Liver (tissue), 9 donors: ENCODE data around the gene STX5. TPM values are rescaled to one million over a fixed set of nuclear protein-coding genes. Genes with fewer than 3 reads are reported as not detected.
"Not testable (repeated sequence)": the region's sequence is repeated elsewhere in the genome, so short reads cannot be mapped to it uniquely, and the experiment has no call there.

Source experiments
- DNase-seq: peaks from one replicate; pipeline ENCODE4 v3.0.0-alpha.2; 2017; ENCODE audit warnings: low spot score
- H3K27ac ChIP-seq, 2 donors: one replicate each; pipeline ENCODE4 v1.7.0; 2013; ENCODE audit warnings: inconsistent platforms in 2 of 2, low read length in 2 of 2, control low read depth in 1 of 2, low read depth in 1 of 2, mild to moderate bottlenecking in 1 of 2
- H3K27me3 ChIP-seq, 4 donors: one replicate each; pipeline versions ENCODE4 v1.6.1 to v1.7.0; 2013; ENCODE audit warnings: low read length in 3 of 4, inconsistent platforms in 1 of 4, mild to moderate bottlenecking in 1 of 4, moderate library complexity in 1 of 4; ENCODE audit not compliant: control insufficient read depth in 4 of 4, insufficient read depth in 4 of 4
- H3K36me3 ChIP-seq, 4 donors: one replicate each; pipeline versions ENCODE4 v1.6.1 to v1.7.0; 2013; ENCODE audit warnings: low read length in 3 of 4, mild to moderate bottlenecking in 3 of 4, low read depth in 1 of 4, moderate library complexity in 1 of 4; ENCODE audit not compliant: control insufficient read depth in 4 of 4, insufficient read depth in 3 of 4
- H3K4me1 ChIP-seq, 4 donors: one replicate each; pipeline versions ENCODE4 v1.6.1 to v1.7.0; 2013; ENCODE audit warnings: low read length in 3 of 4, mild to moderate bottlenecking in 3 of 4, moderate library complexity in 1 of 4; ENCODE audit not compliant: control insufficient read depth in 4 of 4, insufficient read depth in 4 of 4
- H3K4me3 ChIP-seq, 3 donors: one replicate each; pipeline versions ENCODE4 v1.6.1 to v1.7.0; 2013; ENCODE audit warnings: low read length in 3 of 3, control low read depth in 1 of 3, low read depth in 1 of 3, mild to moderate bottlenecking in 1 of 3
- H3K9ac ChIP-seq, 2 donors: one replicate each; pipeline ENCODE4 v1.7.0; 2013; ENCODE audit warnings: low read length in 2 of 2, mild to moderate bottlenecking in 2 of 2, moderate library complexity in 2 of 2, control low read depth in 1 of 2, low read depth in 1 of 2
- H3K9me3 ChIP-seq, 4 donors: one replicate each; pipeline versions ENCODE4 v1.6.1 to v1.7.0; 2013; ENCODE audit warnings: low read length in 3 of 4; ENCODE audit not compliant: control insufficient read depth in 4 of 4
- EGR1 ChIP-seq, 2 donors: IDR thresholded peaks; 2 replicates each; pipeline ENCODE4 v1.6.1; 2016 to 2018; ENCODE audit warnings: antibody characterized with exemption in 2 of 2, low read depth in 2 of 2
- FOXA1 ChIP-seq: IDR thresholded peaks from 2 replicates; pipeline ENCODE4 v1.6.1; 2016; ENCODE audit warnings: antibody characterized with exemption
- FOXA2 ChIP-seq: IDR thresholded peaks from 2 replicates; pipeline ENCODE4 v1.6.1; 2016; ENCODE audit warnings: antibody characterized with exemption
- GABPA ChIP-seq, 2 donors: IDR thresholded peaks in 1 of 2; conservative IDR thresholded peaks in 1 of 2; 2 replicates each; pipeline ENCODE4 v1.6.1; 2016; ENCODE audit warnings: antibody characterized with exemption in 2 of 2, mild to moderate bottlenecking in 1 of 2, moderate library complexity in 1 of 2
- HNF4A ChIP-seq, 2 donors: conservative IDR thresholded peaks; 2 replicates each; pipeline ENCODE4 v1.6.1; 2016; ENCODE audit warnings: antibody characterized with exemption in 2 of 2, mild to moderate bottlenecking in 2 of 2
- HNF4G ChIP-seq: IDR thresholded peaks from 2 replicates; pipeline ENCODE4 v1.6.1; 2016; ENCODE audit warnings: antibody characterized with exemption
- JUND ChIP-seq, 2 donors: IDR thresholded peaks; 2 replicates each; pipeline ENCODE4 v1.6.1; 2016; ENCODE audit warnings: antibody characterized with exemption in 2 of 2
- NR2F2 ChIP-seq: IDR thresholded peaks from 2 replicates; pipeline ENCODE4 v1.6.1; 2016; ENCODE audit warnings: antibody characterized with exemption
- RAD21 ChIP-seq, 2 donors: IDR thresholded peaks; 2 replicates each; pipeline ENCODE4 v1.6.1; 2016; ENCODE audit warnings: antibody characterized with exemption in 2 of 2, mild to moderate bottlenecking in 2 of 2
- RXRA ChIP-seq, 2 donors: IDR thresholded peaks; 2 replicates each; pipeline ENCODE4 v1.6.1; 2017 to 2018; ENCODE audit warnings: antibody characterized with exemption in 2 of 2, mild to moderate bottlenecking in 1 of 2
- SP1 ChIP-seq: IDR thresholded peaks from 2 replicates; pipeline ENCODE4 v1.6.1; 2018; ENCODE audit warnings: antibody characterized with exemption, mild to moderate bottlenecking
- TAF1 ChIP-seq: conservative IDR thresholded peaks from 2 replicates; pipeline ENCODE4 v1.6.1; 2016; ENCODE audit warnings: antibody characterized with exemption, mild to moderate bottlenecking
- YY1 ChIP-seq: IDR thresholded peaks from 2 replicates; pipeline ENCODE4 v1.6.1; 2016; ENCODE audit warnings: antibody characterized with exemption, mild to moderate bottlenecking
- WGBS: extraction: QIAGEN DNeasy Blood & Tissue Kit; methylation state at CpG from one replicate; pipeline ENCODE4 v1.1.7; 2013; 5-methylcytosine and 5-hydroxymethylcytosine counted together
- polyA plus RNA-seq, 2 donors: library from polyadenylated mRNA; stranded (reverse) in 1 of 2; unstranded in 1 of 2; fragments of 200-250 nt in 1 of 2; fragments of >200 nt in 1 of 2; fragmentation: Nextera tagmentation in 1 of 2; extraction: Ambion mirVana in 1 of 2; gene quantifications; one replicate each; pipeline versions ENCODE4 v1.2.1 to v1.2.3, GENCODE V29; 2013 to 2015
- total RNA-seq, 2 donors: library from RNA; depleted of rRNA; stranded (reverse); fragments of >200 nt; gene quantifications; one replicate each; pipeline ENCODE4 v1.2.3, GENCODE V29; 2014
- TF ChIP-seq, protein P1 (sequence below): IDR thresholded peaks from 2 replicates; pipeline ENCODE4 v1.6.1; 2016; ENCODE audit warnings: antibody characterized with exemption
- TF ChIP-seq, protein P2 (sequence below): IDR thresholded peaks from 2 replicates; pipeline ENCODE4 v1.6.1; 2016; ENCODE audit warnings: antibody characterized with exemption
- TF ChIP-seq, protein P3 (sequence below): fragments of 150-350 bp; IDR thresholded peaks from 2 replicates; pipeline ENCODE4 v1.5.1; 2017; ENCODE audit warnings: improper control_type of control experiment, low read depth, low read length; ENCODE audit not compliant: missing input control
- TF ChIP-seq, protein P4 (sequence below): IDR thresholded peaks from 2 replicates; pipeline ENCODE4 v1.6.1; 2016; ENCODE audit warnings: antibody characterized with exemption
- TF ChIP-seq, protein P5 (sequence below): IDR thresholded peaks from 2 replicates; pipeline ENCODE4 v1.6.1; 2016; ENCODE audit warnings: antibody characterized with exemption, mild to moderate bottlenecking
- donor health status: healthy.
- donor health status: healthy.
- donor health status: healthy.
- donor health status: healthy.
- donor health status: healthy.

STX5 gene
- total and polyA plus RNA-seq, 4 donors, result 13.6 to 34.1 (median 26.1) TPM

DNA sequence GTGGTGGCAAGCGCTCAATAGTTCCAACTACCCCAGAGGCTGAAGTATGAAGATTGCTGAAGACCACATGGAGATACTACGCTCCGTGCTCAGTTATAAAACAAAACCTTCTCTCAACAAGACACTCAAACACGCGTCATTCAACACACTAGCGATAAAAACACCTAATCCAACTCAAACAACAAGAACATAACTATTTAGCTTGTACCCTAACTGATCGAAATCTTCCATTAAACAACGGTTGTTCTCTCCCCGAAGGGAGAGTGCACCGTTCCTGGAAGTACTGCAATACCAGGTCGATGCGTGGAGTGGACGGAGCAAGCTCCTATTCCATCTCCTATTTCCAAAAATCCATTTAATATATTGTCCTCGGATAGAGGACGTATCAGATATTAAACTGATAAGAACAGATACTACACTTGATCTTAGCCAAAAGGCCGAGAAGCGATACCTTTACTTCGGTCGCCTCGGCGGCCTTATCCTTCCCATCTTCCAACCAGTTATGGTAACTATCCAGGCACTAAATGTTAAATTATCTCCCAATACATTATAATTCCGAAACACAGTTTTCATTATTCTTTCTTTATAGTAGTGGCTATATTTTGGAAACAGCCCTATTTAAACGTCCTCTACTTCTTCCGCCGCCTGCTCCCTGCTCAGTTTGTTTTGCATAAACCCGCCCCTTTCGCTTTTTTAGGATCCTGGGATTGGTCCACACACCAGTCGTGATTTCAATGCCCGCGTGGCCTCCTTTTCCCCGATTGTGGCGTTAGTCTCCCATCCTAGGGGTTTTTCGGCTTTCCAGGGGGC lies 9.7 kb upstream of the STX5 start:
- Histone ChIP-seq H3K4me3 (peak overlapping the region; percentile 59 to 72 (median 71)), H3K9me3 (no peaks in the 10 kb centered on the region), H3K4me1 (peaks cover 0 to 27% (median 20%) of the 10 kb centered on the region in 4 donors), H3K9ac (peak overlapping the region; percentile 94 to 96), H3K36me3 (no peaks in the 10 kb centered on the region), H3K27ac (peak overlapping the region; percentile 99), H3K27me3 (no peaks in the 10 kb centered on the region)
- peak; percentile 87 for DNase-seq
- WGBS, result under 1% methylated on average over 33 of the region's 33 CpGs
- TF ChIP-seq SP1 (peak; percentile 97), RXRA (IDR thresholded peaks at IDR 0.05) (peak; percentile 73 to 79), RAD21 (IDR thresholded peaks at IDR 0.05) (peak; percentile 33 to 39), TAF1 (peak; percentile 88), FOXA1 (peak; percentile 62), JUND (IDR thresholded peaks at IDR 0.05) (peak; percentile 69 to 74), EGR1 (IDR thresholded peaks at IDR 0.05; ENCODE audit: low read depth in 2 of 2) (peak; percentile 59 to 72), NR2F2 (peak; percentile 84), HNF4A (conservative IDR thresholded peaks at IDR 0.05) (peak; percentile 56 to 59), GABPA (IDR thresholded peaks at IDR 0.05 in 1 of 2, conservative IDR thresholded peaks at IDR 0.05 in 1 of 2) (peak; percentile 35 to 73), HNF4G (peak; percentile 39), FOXA2 (no peak), YY1 (peak; percentile 96)
- TF ChIP-seq, protein P1, sequence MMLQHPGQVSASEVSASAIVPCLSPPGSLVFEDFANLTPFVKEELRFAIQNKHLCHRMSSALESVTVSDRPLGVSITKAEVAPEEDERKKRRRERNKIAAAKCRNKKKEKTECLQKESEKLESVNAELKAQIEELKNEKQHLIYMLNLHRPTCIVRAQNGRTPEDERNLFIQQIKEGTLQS, result peak; percentile 87
- TF ChIP-seq, protein P2, sequence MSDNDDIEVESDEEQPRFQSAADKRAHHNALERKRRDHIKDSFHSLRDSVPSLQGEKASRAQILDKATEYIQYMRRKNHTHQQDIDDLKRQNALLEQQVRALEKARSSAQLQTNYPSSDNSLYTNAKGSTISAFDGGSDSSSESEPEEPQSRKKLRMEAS, result peak; percentile 77
- TF ChIP-seq, protein P3, sequence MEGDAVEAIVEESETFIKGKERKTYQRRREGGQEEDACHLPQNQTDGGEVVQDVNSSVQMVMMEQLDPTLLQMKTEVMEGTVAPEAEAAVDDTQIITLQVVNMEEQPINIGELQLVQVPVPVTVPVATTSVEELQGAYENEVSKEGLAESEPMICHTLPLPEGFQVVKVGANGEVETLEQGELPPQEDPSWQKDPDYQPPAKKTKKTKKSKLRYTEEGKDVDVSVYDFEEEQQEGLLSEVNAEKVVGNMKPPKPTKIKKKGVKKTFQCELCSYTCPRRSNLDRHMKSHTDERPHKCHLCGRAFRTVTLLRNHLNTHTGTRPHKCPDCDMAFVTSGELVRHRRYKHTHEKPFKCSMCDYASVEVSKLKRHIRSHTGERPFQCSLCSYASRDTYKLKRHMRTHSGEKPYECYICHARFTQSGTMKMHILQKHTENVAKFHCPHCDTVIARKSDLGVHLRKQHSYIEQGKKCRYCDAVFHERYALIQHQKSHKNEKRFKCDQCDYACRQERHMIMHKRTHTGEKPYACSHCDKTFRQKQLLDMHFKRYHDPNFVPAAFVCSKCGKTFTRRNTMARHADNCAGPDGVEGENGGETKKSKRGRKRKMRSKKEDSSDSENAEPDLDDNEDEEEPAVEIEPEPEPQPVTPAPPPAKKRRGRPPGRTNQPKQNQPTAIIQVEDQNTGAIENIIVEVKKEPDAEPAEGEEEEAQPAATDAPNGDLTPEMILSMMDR, result peak; percentile 2
- TF ChIP-seq, protein P4, sequence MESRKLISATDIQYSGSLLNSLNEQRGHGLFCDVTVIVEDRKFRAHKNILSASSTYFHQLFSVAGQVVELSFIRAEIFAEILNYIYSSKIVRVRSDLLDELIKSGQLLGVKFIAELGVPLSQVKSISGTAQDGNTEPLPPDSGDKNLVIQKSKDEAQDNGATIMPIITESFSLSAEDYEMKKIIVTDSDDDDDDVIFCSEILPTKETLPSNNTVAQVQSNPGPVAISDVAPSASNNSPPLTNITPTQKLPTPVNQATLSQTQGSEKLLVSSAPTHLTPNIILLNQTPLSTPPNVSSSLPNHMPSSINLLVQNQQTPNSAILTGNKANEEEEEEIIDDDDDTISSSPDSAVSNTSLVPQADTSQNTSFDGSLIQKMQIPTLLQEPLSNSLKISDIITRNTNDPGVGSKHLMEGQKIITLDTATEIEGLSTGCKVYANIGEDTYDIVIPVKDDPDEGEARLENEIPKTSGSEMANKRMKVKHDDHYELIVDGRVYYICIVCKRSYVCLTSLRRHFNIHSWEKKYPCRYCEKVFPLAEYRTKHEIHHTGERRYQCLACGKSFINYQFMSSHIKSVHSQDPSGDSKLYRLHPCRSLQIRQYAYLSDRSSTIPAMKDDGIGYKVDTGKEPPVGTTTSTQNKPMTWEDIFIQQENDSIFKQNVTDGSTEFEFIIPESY, result peak; percentile 96
- TF ChIP-seq, protein P5, sequence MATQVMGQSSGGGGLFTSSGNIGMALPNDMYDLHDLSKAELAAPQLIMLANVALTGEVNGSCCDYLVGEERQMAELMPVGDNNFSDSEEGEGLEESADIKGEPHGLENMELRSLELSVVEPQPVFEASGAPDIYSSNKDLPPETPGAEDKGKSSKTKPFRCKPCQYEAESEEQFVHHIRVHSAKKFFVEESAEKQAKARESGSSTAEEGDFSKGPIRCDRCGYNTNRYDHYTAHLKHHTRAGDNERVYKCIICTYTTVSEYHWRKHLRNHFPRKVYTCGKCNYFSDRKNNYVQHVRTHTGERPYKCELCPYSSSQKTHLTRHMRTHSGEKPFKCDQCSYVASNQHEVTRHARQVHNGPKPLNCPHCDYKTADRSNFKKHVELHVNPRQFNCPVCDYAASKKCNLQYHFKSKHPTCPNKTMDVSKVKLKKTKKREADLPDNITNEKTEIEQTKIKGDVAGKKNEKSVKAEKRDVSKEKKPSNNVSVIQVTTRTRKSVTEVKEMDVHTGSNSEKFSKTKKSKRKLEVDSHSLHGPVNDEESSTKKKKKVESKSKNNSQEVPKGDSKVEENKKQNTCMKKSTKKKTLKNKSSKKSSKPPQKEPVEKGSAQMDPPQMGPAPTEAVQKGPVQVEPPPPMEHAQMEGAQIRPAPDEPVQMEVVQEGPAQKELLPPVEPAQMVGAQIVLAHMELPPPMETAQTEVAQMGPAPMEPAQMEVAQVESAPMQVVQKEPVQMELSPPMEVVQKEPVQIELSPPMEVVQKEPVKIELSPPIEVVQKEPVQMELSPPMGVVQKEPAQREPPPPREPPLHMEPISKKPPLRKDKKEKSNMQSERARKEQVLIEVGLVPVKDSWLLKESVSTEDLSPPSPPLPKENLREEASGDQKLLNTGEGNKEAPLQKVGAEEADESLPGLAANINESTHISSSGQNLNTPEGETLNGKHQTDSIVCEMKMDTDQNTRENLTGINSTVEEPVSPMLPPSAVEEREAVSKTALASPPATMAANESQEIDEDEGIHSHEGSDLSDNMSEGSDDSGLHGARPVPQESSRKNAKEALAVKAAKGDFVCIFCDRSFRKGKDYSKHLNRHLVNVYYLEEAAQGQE, result peak; percentile 94

DNA sequence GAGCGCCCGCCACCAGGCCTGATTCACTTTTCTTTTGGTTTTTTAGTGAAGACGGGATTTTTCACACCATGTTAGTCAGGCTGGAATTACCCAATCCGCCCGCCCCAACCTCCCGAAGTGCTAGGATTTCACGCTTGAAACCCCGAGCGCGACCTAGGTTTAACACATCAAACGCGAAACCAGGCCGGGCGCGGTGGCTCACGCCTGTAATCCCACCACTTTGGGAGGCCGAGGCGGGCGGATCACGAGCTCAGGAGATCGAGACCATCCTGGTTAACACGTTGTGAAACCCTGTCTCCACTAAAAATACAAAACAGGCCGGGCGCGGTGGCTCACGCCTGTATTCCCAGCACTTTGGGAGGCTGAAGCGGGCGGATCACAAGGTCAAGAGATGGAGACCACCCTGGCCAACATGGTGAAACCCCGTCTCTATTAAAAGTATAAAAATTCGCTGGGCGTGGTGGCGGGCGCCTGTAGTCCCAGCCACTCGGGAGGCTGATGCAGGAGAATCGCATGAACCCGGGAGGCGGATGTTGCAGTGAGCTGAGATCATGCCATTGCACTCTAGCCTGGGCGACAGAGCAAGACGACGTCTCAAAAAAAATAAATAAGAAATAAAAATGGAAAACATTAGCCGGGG lies 9.0 kb upstream of the STX5 start:
- H3K4me3 ChIP-seq, result peak overlapping the region; percentile 10 to 49 (median 42)
- not testable (repeated sequence) for H3K27me3 ChIP-seq, H3K9me3 ChIP-seq, H3K36me3 ChIP-seq
- H3K27ac ChIP-seq, result peak overlapping the region; percentile 99
- under 1% methylated on average over 41 of the region's 41 CpGs for WGBS
- peak overlapping the region; percentile 67 to 97 for H3K9ac ChIP-seq
- DNase-seq, result peak; percentile 65
- peaks cover 0 to 27% (median 20%) of the 10 kb centered on the region in 4 donors for H3K4me1 ChIP-seq
